ENCODE measurements around the gene VANGL1. TPM values are rescaled to one million over a fixed set of nuclear protein-coding genes. Genes with fewer than 3 reads are reported as not detected.

VANGL1 gene
- total RNA-seq, 1 donor from 2014 or later, result 22.9 TPM

- Mint-ChIP-seq H3K9me3 (ENCODE audit: low read depth) (no peaks in the 10 kb centered on the region), H3K4me3 (ENCODE audit: low read depth) (no peak overlapping the region), H3K27me3 (no peaks in the 10 kb centered on the region), H3K4me1 (ENCODE audit: low read depth) (peaks cover 13% of the 10 kb centered on the region), H3K27ac (no peak overlapping the region), H3K36me3 (ENCODE audit: insufficient read depth) (no peaks in the 10 kb centered on the region)
- no peak for TF ChIP-seq CTCF (IDR thresholded peaks at IDR 0.05; ENCODE audit: unreplicated experiment)
- DNase-seq (ENCODE audit: low spot score, unreplicated experiment), result no peak
These were observed 63.5 kb downstream of the VANGL1 start for GRCh38 chr1:115705085-115705951.

- H3K27ac Mint-ChIP-seq, result peak overlapping the region; percentile 76
- no peaks in the 10 kb centered on the region for H3K36me3 Mint-ChIP-seq (ENCODE audit: insufficient read depth)
- TF ChIP-seq CTCF (IDR thresholded peaks at IDR 0.05; ENCODE audit: unreplicated experiment), result no peak
- DNase-seq (ENCODE audit: low spot score, unreplicated experiment), result no peak
- H3K9me3 Mint-ChIP-seq (ENCODE audit: low read depth), result no peaks in the 10 kb centered on the region
- no peak overlapping the region for H3K4me3 Mint-ChIP-seq (ENCODE audit: low read depth)
- H3K4me1 Mint-ChIP-seq (ENCODE audit: low read depth), result peaks cover 13% of the 10 kb centered on the region
- H3K27me3 Mint-ChIP-seq, result no peaks in the 10 kb centered on the region
These were observed 64.2 kb downstream of the VANGL1 start for GRCh38 chr1:115705963-115706362.

- H3K27me3 Mint-ChIP-seq, result no peaks in the 10 kb centered on the region
- H3K27ac Mint-ChIP-seq, result peak overlapping the region; percentile 45
- TF ChIP-seq CTCF (IDR thresholded peaks at IDR 0.05; ENCODE audit: unreplicated experiment), result peak; percentile 86
- peaks cover 16% of the 10 kb centered on the region for H3K4me1 Mint-ChIP-seq (ENCODE audit: low read depth)
- H3K9me3 Mint-ChIP-seq (ENCODE audit: low read depth), result no peaks in the 10 kb centered on the region
- no peak for DNase-seq (ENCODE audit: low spot score, unreplicated experiment)
- no peaks in the 10 kb centered on the region for H3K36me3 Mint-ChIP-seq (ENCODE audit: insufficient read depth)
- H3K4me3 Mint-ChIP-seq (ENCODE audit: low read depth), result no peak overlapping the region
These were observed 65.0 kb downstream of the VANGL1 start for GRCh38 chr1:115706587-115707425.

GRCh38 chr1:115710859-115711624 lies 69.3 kb downstream of the VANGL1 start:
- TF ChIP-seq CTCF (IDR thresholded peaks at IDR 0.05; ENCODE audit: unreplicated experiment), result no peak
- Mint-ChIP-seq H3K4me3 (ENCODE audit: low read depth) (no peak overlapping the region), H3K27ac (no peak overlapping the region), H3K27me3 (no peaks in the 10 kb centered on the region), H3K9me3 (ENCODE audit: low read depth) (no peaks in the 10 kb centered on the region), H3K36me3 (ENCODE audit: insufficient read depth) (no peaks in the 10 kb centered on the region), H3K4me1 (ENCODE audit: low read depth) (peaks cover 47% of the 10 kb centered on the region)
- DNase-seq (ENCODE audit: low spot score, unreplicated experiment), result no peak

Data from progenitor cell of endocrine pancreas (in vitro differentiated cells).